B cell (primary cell): ENCODE results near the gene ITPRIPL1. TPM values are rescaled to one million over a fixed set of nuclear protein-coding genes. Genes with fewer than 3 reads are reported as not detected.

Source experiments
- ATAC-seq: fragments of 200-7000 bp; cut with Tn5 transposase; one replicate; pipeline ENCODE4 v1.10.0; 2021; ENCODE audit warnings: low read depth, mild to moderate bottlenecking, moderate number of reproducible peaks, moderate library complexity
- CTCF ChIA-PET: fragments of 350-600 bp; sonication (Branson Sonifier 250); formaldehyde crosslinking; loops from one replicate; lab custom pipeline; 2021; ENCODE audit warnings: antibody characterized with exemption, inconsistent platforms; lab: Charles Lee
- POLR2A ChIA-PET: fragments of 350-600 bp; sonication (Branson Sonifier 250); formaldehyde crosslinking; loops from one replicate; lab custom pipeline; 2021; ENCODE audit warnings: antibody characterized with exemption; lab: Charles Lee
- DNase-seq: peaks from one replicate; pipeline ENCODE4 v3.0.0; 2013
- H2AFZ ChIP-seq: 2 replicates; pipeline ENCODE4 v1.6.1; 2012; ENCODE audit warnings: mild to moderate bottlenecking, low read depth, low read length; ENCODE audit not compliant: insufficient read depth, poor library complexity, severe bottlenecking
- H3K27ac ChIP-seq, 2 donors: 1 replicate in 1 of 2; 2 replicates in 1 of 2; pipeline ENCODE4 v1.5.1; 2012 to 2013; ENCODE audit warnings: low read length in 2 of 2, mild to moderate bottlenecking in 2 of 2, moderate library complexity in 1 of 2
- H3K27me3 ChIP-seq, 4 experiments: fragments of 200-600 bp in 1 of 4; sonication (generic) in 1 of 4; replicated peaks in 1 of 4; 1 replicate in 2 of 4; 2 replicates in 2 of 4; pipeline versions ENCODE4 v1.6.1 to v1.7.0; 2013 to 2016; ENCODE audit warnings: low read length in 3 of 4, mild to moderate bottlenecking in 2 of 4, mixed read lengths in 1 of 4, moderate library complexity in 1 of 4; ENCODE audit not compliant: insufficient read depth in 4 of 4, control insufficient read depth in 3 of 4; ENCODE audit errors: control extremely low read depth in 1 of 4
- H3K36me3 ChIP-seq, 2 experiments: replicated peaks in 1 of 2; 1 replicate in 1 of 2; 2 replicates in 1 of 2; pipeline versions ENCODE4 v1.6.1 to v1.7.1; 2013; ENCODE audit warnings: low read length in 1 of 2; ENCODE audit not compliant: insufficient read depth in 2 of 2, control insufficient read depth in 1 of 2; ENCODE audit errors: control extremely low read depth in 1 of 2, extremely low read depth in 1 of 2
- H3K4me1 ChIP-seq, 2 donors: fragments of 200-600 bp in 1 of 2; sonication (generic) in 1 of 2; 1 replicate in 1 of 2; 2 replicates in 1 of 2; pipeline versions ENCODE4 v1.5.1 to v1.6.1; 2013 to 2017; ENCODE audit warnings: low read length in 2 of 2; ENCODE audit not compliant: control insufficient read depth in 2 of 2, insufficient read depth in 2 of 2
- H3K4me2 ChIP-seq: replicated peaks from 2 replicates; pipeline ENCODE3; 2012; ENCODE audit warnings: mild to moderate bottlenecking, low read depth, low read length; ENCODE audit not compliant: poor library complexity, severe bottlenecking
- H3K4me3 ChIP-seq, 5 experiments: fragments of 200-600 bp in 1 of 5; sonication (generic) in 1 of 5; 1 replicate in 3 of 5; 2 replicates in 2 of 5; pipeline versions ENCODE4 v1.5.1 to v1.7.0; 2011 to 2016; ENCODE audit warnings: low read length in 4 of 5, mild to moderate bottlenecking in 4 of 5, low read depth in 2 of 5, control low read depth in 1 of 5, moderate library complexity in 1 of 5; ENCODE audit not compliant: insufficient read depth in 1 of 5; ENCODE audit errors: control extremely low read depth in 1 of 5, extremely low read depth in 1 of 5
- H3K79me2 ChIP-seq: fragments of 200-600 bp; sonication (generic); one replicate; pipeline ENCODE4 v1.6.0; 2016; ENCODE audit warnings: low read length; ENCODE audit not compliant: control insufficient read depth, insufficient read depth
- H3K9ac ChIP-seq: fragments of 200-600 bp; sonication (generic); 2 replicates; pipeline ENCODE4 v1.6.1; 2017; ENCODE audit warnings: mild to moderate bottlenecking, low read length, moderate library complexity
- H3K9me3 ChIP-seq, 3 donors: one replicate each; pipeline versions ENCODE4 v1.6.1 to v1.7.1; 2013; ENCODE audit warnings: low read length in 2 of 3; ENCODE audit not compliant: control insufficient read depth in 2 of 3, insufficient read depth in 1 of 3; ENCODE audit errors: control extremely low read depth in 1 of 3
- H4K20me1 ChIP-seq: 2 replicates; pipeline ENCODE4 v1.6.0; 2012; ENCODE audit warnings: mild to moderate bottlenecking, low read length; ENCODE audit not compliant: insufficient read depth, control insufficient read depth, poor library complexity, severe bottlenecking
- H3K27ac Mint-ChIP-seq: one replicate; pipeline ENCODE4 v1.8.0; 2021; ENCODE audit warnings: mixed read lengths
- H3K27me3 Mint-ChIP-seq: one replicate; pipeline ENCODE4 v1.8.0; 2021; ENCODE audit warnings: mixed read lengths
- H3K4me1 Mint-ChIP-seq: one replicate; pipeline ENCODE4 v1.8.0; 2021; ENCODE audit warnings: mixed read lengths
- H3K4me3 Mint-ChIP-seq: one replicate; pipeline ENCODE4 v1.8.0; 2021; ENCODE audit warnings: mixed read lengths
- H3K9me3 Mint-ChIP-seq: one replicate; pipeline ENCODE4 v1.8.0; 2022; ENCODE audit warnings: mixed read lengths; ENCODE audit not compliant: insufficient read depth
- CTCF ChIP-seq: fragments of 200-600 bp; IDR thresholded peaks from one replicate; pipeline ENCODE4 v1.8.0; 2022; ENCODE audit warnings: antibody characterized with exemption, mild to moderate bottlenecking
- EZH2 ChIP-seq: IDR thresholded peaks from 2 replicates; pipeline ENCODE4 v1.6.1; 2012; ENCODE audit warnings: borderline replicate concordance, low read depth, mild to moderate bottlenecking, moderate library complexity, low read length; ENCODE audit not compliant: insufficient read depth, poor library complexity, severe bottlenecking
- WGBS: methylation state at CpG from one replicate; pipeline ENCODE4 v1.1.5; 2013; ENCODE audit warnings: missing lambda C conversion rate; ENCODE audit not compliant: insufficient coverage; 5-methylcytosine and 5-hydroxymethylcytosine counted together
- intact Hi-C: fragments of 100-400 bp; cut with micrococcal nuclease; formaldehyde crosslinking; loops from one replicate; pipeline ENCODE4 v1.10.0; 2022
- polyA plus RNA-seq: library from polyadenylated mRNA; depleted of rRNA; stranded (reverse); fragments of >200 nt; gene quantifications from 2 replicates; pipeline ENCODE4 v1.2.3, GENCODE V29; 2012
- total RNA-seq, 2 donors: library from RNA; stranded (reverse); fragments of 120-200 nt in 1 of 2; gene quantifications; 1 replicate in 1 of 2; 2 replicates in 1 of 2; pipeline versions ENCODE4 v1.2.3 to v1.2.4, GENCODE V29; 2013 to 2022

Gene ITPRIPL1
- total and polyA plus RNA-seq, 2 donors (not counting 1 experiment from before 2014, with no cell fraction given), result 1.8 to 4.2 TPM

DNA sequence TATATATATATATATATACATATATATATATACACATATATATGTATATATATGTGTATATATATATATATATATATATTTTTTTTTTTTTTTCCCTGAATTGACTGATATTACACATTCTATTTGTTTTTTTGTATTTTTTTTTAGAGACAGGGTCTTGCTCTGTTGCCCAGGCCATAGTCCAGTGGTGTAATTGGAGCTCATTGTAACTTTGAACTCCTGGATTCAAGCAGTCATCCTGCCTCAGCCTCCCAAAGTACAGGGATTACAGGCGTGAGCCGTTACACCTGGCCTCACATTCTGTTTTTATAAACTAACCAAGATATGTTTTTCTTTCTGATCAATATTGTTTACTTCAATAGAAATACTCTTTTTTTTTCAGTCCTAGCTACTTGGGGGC lies 36.6 kb downstream of the ITPRIPL1 start:
- Histone ChIP-seq H3K9me3 (no peaks in the 10 kb centered on the region), H3K27me3 (no peaks in the 10 kb centered on the region), H4K20me1 (no peaks in the 10 kb centered on the region), H3K79me2 (no peaks in the 10 kb centered on the region), H2AFZ (no peak overlapping the region), H3K4me1 (no peaks in the 10 kb centered on the region), H3K27ac (no peak overlapping the region), H3K36me3 (no peaks in the 10 kb centered on the region), H3K4me3 (no peak overlapping the region), H3K4me2 (no peak overlapping the region), H3K9ac (no peak overlapping the region)
- Mint-ChIP-seq H3K4me3 (no peak overlapping the region), H3K27ac (no peak overlapping the region), H3K27me3 (no peaks in the 10 kb centered on the region), H3K9me3 (no peaks in the 10 kb centered on the region), H3K4me1 (no peaks in the 10 kb centered on the region)
- intact Hi-C loops, result no loop called here
- no CpG with 5 or more reads among the region's 2 CpGs for WGBS
- ATAC-seq (no peak), DNase-seq (no peak)
- TF ChIP-seq CTCF (no peak), EZH2 (no peak)
- ChIA-PET POLR2A (no interaction called here), CTCF (interaction anchor here (0.7 kb wide), 1 partner anchor 125 kb away, joined by 3 read pairs; no protein-coding TSS in a partner anchor)

- no peaks in the 10 kb centered on the region for H3K27me3 ChIP-seq
- H3K79me2 ChIP-seq, result no peaks in the 10 kb centered on the region
- no peak overlapping the region for H3K9ac ChIP-seq
- ChIA-PET POLR2A (no interaction called here), CTCF (interaction anchor here (0.5 to 1.5 kb wide), 2 partner anchors 10 to 102 kb away, joined by 3 to 5 read pairs; no protein-coding TSS in a partner anchor)
- no CpG with 5 or more reads among the region's 2 CpGs for WGBS
- Mint-ChIP-seq H3K4me3 (no peak overlapping the region), H3K4me1 (no peaks in the 10 kb centered on the region), H3K27me3 (no peaks in the 10 kb centered on the region), H3K27ac (no peak overlapping the region), H3K9me3 (no peaks in the 10 kb centered on the region)
- no peaks in the 10 kb centered on the region for H3K9me3 ChIP-seq
- no peak overlapping the region for H3K4me3 ChIP-seq
- ATAC-seq (no peak), DNase-seq (no peak)
- intact Hi-C loops, result no loop called here
- H3K4me1 ChIP-seq, result no peaks in the 10 kb centered on the region
- H2AFZ ChIP-seq, result no peak overlapping the region
- H3K36me3 ChIP-seq, result no peaks in the 10 kb centered on the region
- H3K27ac ChIP-seq, result no peak overlapping the region
- no peak overlapping the region for H3K4me2 ChIP-seq
- H4K20me1 ChIP-seq, result no peaks in the 10 kb centered on the region
- TF ChIP-seq CTCF (no peak), EZH2 (no peak)
Measured at GRCh38 chr2:96369186-96369585, 44.1 kb downstream of the ITPRIPL1 start.
